K562 (cell line): ENCODE results near the gene PBRM1. TPM values are rescaled to one million over a fixed set of nuclear protein-coding genes. Genes with fewer than 3 reads are reported as not detected.

Source experiments
- ASH1L ChIP-seq: fragments of 450-650 bp; IDR thresholded peaks from 2 replicates; pipeline ENCODE4 v1.6.1; 2018; ENCODE audit warnings: borderline replicate concordance, mild to moderate bottlenecking, low read depth; ENCODE audit not compliant: partially characterized antibody
- ATF7 ChIP-seq: fragments of 450-650 bp; IDR thresholded peaks from 2 replicates; pipeline ENCODE4 v1.7.1; 2014; ENCODE audit warnings: mild to moderate bottlenecking, moderate library complexity
- ELF4 ChIP-seq: fragments of 450-650 bp; formaldehyde crosslinking; IDR thresholded peaks from 2 replicates; pipeline ENCODE4 v1.4.0; 2022; ENCODE audit warnings: missing genetic modification characterization
- ERF ChIP-seq: fragments of 450-650 bp; formaldehyde crosslinking; IDR thresholded peaks from 2 replicates; pipeline ENCODE4 v1.4.0; 2020; ENCODE audit warnings: mild to moderate bottlenecking, mixed read lengths
- FOS ChIP-seq: IDR thresholded peaks from 3 replicates; pipeline ENCODE4 v1.6.1; 2011; ENCODE audit not compliant: insufficient read length; ENCODE audit errors: extremely low read depth
- HDAC3 ChIP-seq: fragments of 450-650 bp; IDR thresholded peaks from 2 replicates; pipeline ENCODE4 v1.6.1; 2018; ENCODE audit warnings: borderline replicate concordance, mild to moderate bottlenecking, moderate library complexity; ENCODE audit not compliant: partially characterized antibody
- LARP7 ChIP-seq: fragments of 450-650 bp; IDR thresholded peaks from 2 replicates; pipeline ENCODE4 v1.6.1; 2016
- MAZ ChIP-seq, 2 experiments: fragments of 450-650 bp in 1 of 2; sonication (generic) in 1 of 2; formaldehyde crosslinking; IDR thresholded peaks in 1 of 2; conservative IDR thresholded peaks in 1 of 2; 2 replicates each; pipeline versions ENCODE4 v1.4.0 to v1.5.0; 2020; ENCODE audit warnings: mild to moderate bottlenecking in 1 of 2, missing genetic modification reagents in 1 of 2
- MYBL2 ChIP-seq, 2 experiments: fragments of 450-650 bp in 1 of 2; sonication (generic) in 1 of 2; formaldehyde crosslinking in 1 of 2; IDR thresholded peaks; 2 replicates each; pipeline versions ENCODE4 v1.6.1 to v1.8.1; 2017 to 2022; ENCODE audit warnings: borderline replicate concordance in 1 of 2, inconsistent platforms in 1 of 2, low read depth in 1 of 2, mild to moderate bottlenecking in 1 of 2, missing genetic modification reagents in 1 of 2, moderate library complexity in 1 of 2
- NEUROD1 ChIP-seq: fragments of 150-350 bp; IDR thresholded peaks from 2 replicates; pipeline ENCODE4 v1.6.1; 2014; ENCODE audit warnings: borderline replicate concordance, low read length, low read depth; ENCODE audit not compliant: partially characterized antibody
- NRF1 ChIP-seq, 2 experiments: fragments of 450-650 bp; IDR thresholded peaks in 1 of 2; conservative IDR thresholded peaks in 1 of 2; 2 replicates each; pipeline ENCODE4 v1.6.1; 2014; ENCODE audit warnings: mild to moderate bottlenecking in 2 of 2
- TOE1 ChIP-seq, 2 experiments: fragments of 450-650 bp in 1 of 2; sonication (generic) in 1 of 2; formaldehyde crosslinking in 1 of 2; IDR thresholded peaks; 2 replicates each; pipeline versions ENCODE4 v1.7.1 to v1.8.0; 2016 to 2022; ENCODE audit warnings: borderline replicate concordance in 2 of 2, mild to moderate bottlenecking in 2 of 2, antibody characterized with exemption in 1 of 2, inconsistent platforms in 1 of 2, low read depth in 1 of 2, missing genetic modification reagents in 1 of 2, moderate library complexity in 1 of 2
- ZBTB7A ChIP-seq: IDR thresholded peaks from 2 replicates; pipeline ENCODE4 v1.6.1; 2011; ENCODE audit warnings: low read depth, mild to moderate bottlenecking, low read length, moderate library complexity, borderline replicate concordance; ENCODE audit not compliant: control insufficient read depth
- ZNF263 ChIP-seq: sonication (generic); formaldehyde crosslinking; IDR thresholded peaks from 2 replicates; pipeline ENCODE4 v1.8.0; 2022; ENCODE audit warnings: mild to moderate bottlenecking, missing genetic modification reagents, borderline replicate concordance
- ZNF384 ChIP-seq: IDR thresholded peaks from 2 replicates; pipeline ENCODE4 v1.6.1; 2012; ENCODE audit warnings: low read depth, low read length, improper control_type of control experiment
- ZNF444 ChIP-seq: fragments of 250-450 bp; sonication (Bioruptor Pico); IDR thresholded peaks from 2 replicates; pipeline ENCODE4 v1.4.0; 2020; ENCODE audit warnings: mild to moderate bottlenecking, moderate library complexity
- polyA plus RNA-seq, 8 experiments: library from polyadenylated mRNA; depleted of rRNA in 4 of 8; stranded (reverse) in 5 of 8; unstranded in 3 of 8; fragments of >200 nt; fragmentation: Nextera tagmentation in 2 of 8; fragmentation: Illumina TruSeq in 1 of 8; extraction: Ambion mirVana in 2 of 8; extraction: Trizol in 1 of 8; gene quantifications; 2 replicates each; pipeline versions ENCODE4 v1.2.1 to v1.2.3, GENCODE V29; 2011 to 2014; ENCODE audit warnings: inconsistent platforms in 1 of 8, missing spikeins in 1 of 8
- total RNA-seq, 7 experiments: library from RNA; depleted of rRNA in 6 of 7; stranded (reverse); fragments of >200 nt in 6 of 7; fragmentation: Illumina TruSeq in 2 of 7; extraction: Trizol in 2 of 7; gene quantifications; 2 replicates each; pipeline versions ENCODE4 v1.2.1 to v1.2.3, GENCODE V29; 2011 to 2021; ENCODE audit warnings: low replicate concordance in 1 of 7
- TF ChIP-seq, protein P1 (sequence below): sonication (generic); formaldehyde crosslinking; IDR thresholded peaks from 2 replicates; pipeline ENCODE4 v1.9.0; 2022; ENCODE audit warnings: mild to moderate bottlenecking, missing genetic modification reagents
- TF ChIP-seq, protein P2 (sequence below): fragments of 250-450 bp; sonication (Bioruptor Pico); IDR thresholded peaks from 2 replicates; pipeline ENCODE4 v1.5.0; 2020; ENCODE audit warnings: mild to moderate bottlenecking
- TF ChIP-seq, protein P3 (sequence below): sonication (generic); formaldehyde crosslinking; IDR thresholded peaks from 2 replicates; pipeline ENCODE4 v1.8.0; 2022; ENCODE audit warnings: mild to moderate bottlenecking, missing genetic modification reagents

The PBRM1 gene
- total and polyA plus RNA-seq, 9 of the 15 experiments (the other 6 are each of a cell fraction or from before 2014, with no cell fraction given): 3.9 to 31.8 (median 19.0) TPM

DNA sequence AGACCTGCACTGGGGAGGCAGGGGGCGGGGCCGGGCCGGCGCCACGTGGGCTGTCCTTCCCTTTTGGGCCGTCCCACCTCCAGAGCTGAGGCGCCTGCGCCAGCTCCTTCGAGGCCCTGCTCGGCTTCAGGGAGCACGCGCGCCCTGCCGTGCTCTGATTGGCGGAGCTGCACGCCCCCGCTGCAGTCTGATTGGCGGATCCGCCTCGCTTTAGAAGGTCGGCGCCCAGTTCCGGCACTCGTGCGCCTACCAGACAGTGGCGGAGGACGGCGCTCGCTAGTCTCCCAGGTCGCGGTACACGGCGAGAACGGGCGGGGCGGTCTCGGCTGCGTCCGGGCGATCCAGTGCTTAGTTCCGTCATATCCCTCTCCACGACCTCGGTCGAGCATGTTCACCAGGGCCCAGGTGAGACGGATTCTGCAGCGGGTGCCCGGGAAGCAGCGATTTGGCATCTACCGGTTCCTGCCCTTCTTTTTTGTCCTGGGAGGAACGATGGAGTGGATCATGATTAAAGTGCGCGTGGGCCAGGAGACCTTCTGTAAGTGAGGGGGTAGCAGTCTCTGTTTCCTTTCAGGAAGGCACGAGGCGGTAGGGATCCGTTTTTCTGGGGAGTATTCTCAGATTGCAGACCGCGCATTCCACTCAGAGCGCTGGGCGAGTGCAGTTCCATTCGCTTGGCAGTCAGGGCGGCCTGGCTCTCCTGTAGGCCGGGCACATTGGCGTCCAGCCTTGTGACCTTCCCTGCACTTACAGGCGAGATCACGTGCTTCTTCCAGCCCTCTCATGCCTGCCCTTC lies 149.1 kb downstream of the PBRM1 start, which contains the start of gene UQCC5 (continued):
- no peak for TF ChIP-seq ZNF444 (CRISPR knock-in tag)
- TF ChIP-seq ASH1L: peak; percentile 75
- peak; percentile 85; the same call in 1 of the 2 replicates for TF ChIP-seq TOE1 (IDR thresholded peaks at IDR 0.05; ENCODE audit: borderline replicate concordance)
- TF ChIP-seq TOE1 (CRISPR knock-in tag; IDR thresholded peaks at IDR 0.05; ENCODE audit: borderline replicate concordance, low read depth): no peak
- TF ChIP-seq FOS: peak; percentile 88
- peak; percentile 55 for TF ChIP-seq NEUROD1
- peak; percentile 19; the same call in 1 of the 2 replicates for TF ChIP-seq ZBTB7A
- TF ChIP-seq ELF4 (CRISPR knock-in tag): 0 out of 2 replicates have a peak, but pooled peaks have one; percentile 17
- TF ChIP-seq HDAC3: no peak
- 0 out of 2 replicates have a peak, but pooled peaks have one; percentile 37 for TF ChIP-seq ERF (CRISPR knock-in tag)
- TF ChIP-seq ZNF384: no peak
- peak; percentile 33 to 78 for TF ChIP-seq MAZ (CRISPR knock-in tag; conservative IDR thresholded peaks at IDR 0.05 in 1 of 2, IDR thresholded peaks at IDR 0.05 in 1 of 2)
- peak; percentile 58; the same call in 1 of the 2 replicates for TF ChIP-seq ZNF263 (CRISPR knock-in tag)
- TF ChIP-seq, protein P1, sequence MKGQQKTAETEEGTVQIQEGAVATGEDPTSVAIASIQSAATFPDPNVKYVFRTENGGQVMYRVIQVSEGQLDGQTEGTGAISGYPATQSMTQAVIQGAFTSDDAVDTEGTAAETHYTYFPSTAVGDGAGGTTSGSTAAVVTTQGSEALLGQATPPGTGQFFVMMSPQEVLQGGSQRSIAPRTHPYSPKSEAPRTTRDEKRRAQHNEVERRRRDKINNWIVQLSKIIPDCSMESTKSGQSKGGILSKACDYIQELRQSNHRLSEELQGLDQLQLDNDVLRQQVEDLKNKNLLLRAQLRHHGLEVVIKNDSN: peak; percentile 94
- TF ChIP-seq LARP7: no peak
- TF ChIP-seq ATF7: peak; percentile 57; the same call in 1 of the 2 replicates
- no peak for TF ChIP-seq MYBL2 (IDR thresholded peaks at IDR 0.05; ENCODE audit: low read depth)
- no peak for TF ChIP-seq MYBL2 (CRISPR knock-in tag; IDR thresholded peaks at IDR 0.05; ENCODE audit: borderline replicate concordance)
- TF ChIP-seq, protein P2, sequence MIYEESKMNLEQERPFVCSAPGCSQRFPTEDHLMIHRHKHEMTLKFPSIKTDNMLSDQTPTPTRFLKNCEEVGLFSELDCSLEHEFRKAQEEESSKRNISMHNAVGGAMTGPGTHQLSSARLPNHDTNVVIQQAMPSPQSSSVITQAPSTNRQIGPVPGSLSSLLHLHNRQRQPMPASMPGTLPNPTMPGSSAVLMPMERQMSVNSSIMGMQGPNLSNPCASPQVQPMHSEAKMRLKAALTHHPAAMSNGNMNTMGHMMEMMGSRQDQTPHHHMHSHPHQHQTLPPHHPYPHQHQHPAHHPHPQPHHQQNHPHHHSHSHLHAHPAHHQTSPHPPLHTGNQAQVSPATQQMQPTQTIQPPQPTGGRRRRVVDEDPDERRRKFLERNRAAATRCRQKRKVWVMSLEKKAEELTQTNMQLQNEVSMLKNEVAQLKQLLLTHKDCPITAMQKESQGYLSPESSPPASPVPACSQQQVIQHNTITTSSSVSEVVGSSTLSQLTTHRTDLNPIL (CRISPR knock-in tag): no peak
- TF ChIP-seq, protein P3, sequence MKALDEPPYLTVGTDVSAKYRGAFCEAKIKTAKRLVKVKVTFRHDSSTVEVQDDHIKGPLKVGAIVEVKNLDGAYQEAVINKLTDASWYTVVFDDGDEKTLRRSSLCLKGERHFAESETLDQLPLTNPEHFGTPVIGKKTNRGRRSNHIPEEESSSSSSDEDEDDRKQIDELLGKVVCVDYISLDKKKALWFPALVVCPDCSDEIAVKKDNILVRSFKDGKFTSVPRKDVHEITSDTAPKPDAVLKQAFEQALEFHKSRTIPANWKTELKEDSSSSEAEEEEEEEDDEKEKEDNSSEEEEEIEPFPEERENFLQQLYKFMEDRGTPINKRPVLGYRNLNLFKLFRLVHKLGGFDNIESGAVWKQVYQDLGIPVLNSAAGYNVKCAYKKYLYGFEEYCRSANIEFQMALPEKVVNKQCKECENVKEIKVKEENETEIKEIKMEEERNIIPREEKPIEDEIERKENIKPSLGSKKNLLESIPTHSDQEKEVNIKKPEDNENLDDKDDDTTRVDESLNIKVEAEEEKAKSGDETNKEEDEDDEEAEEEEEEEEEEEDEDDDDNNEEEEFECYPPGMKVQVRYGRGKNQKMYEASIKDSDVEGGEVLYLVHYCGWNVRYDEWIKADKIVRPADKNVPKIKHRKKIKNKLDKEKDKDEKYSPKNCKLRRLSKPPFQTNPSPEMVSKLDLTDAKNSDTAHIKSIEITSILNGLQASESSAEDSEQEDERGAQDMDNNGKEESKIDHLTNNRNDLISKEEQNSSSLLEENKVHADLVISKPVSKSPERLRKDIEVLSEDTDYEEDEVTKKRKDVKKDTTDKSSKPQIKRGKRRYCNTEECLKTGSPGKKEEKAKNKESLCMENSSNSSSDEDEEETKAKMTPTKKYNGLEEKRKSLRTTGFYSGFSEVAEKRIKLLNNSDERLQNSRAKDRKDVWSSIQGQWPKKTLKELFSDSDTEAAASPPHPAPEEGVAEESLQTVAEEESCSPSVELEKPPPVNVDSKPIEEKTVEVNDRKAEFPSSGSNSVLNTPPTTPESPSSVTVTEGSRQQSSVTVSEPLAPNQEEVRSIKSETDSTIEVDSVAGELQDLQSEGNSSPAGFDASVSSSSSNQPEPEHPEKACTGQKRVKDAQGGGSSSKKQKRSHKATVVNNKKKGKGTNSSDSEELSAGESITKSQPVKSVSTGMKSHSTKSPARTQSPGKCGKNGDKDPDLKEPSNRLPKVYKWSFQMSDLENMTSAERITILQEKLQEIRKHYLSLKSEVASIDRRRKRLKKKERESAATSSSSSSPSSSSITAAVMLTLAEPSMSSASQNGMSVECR (CRISPR knock-in tag): peak; percentile 79; the same call in 1 of the 2 replicates
- TF ChIP-seq NRF1 (conservative IDR thresholded peaks at IDR 0.05 in 1 of 2, IDR thresholded peaks at IDR 0.05 in 1 of 2): peak; percentile 97
